Endodermal cell (in vitro differentiated cells): ENCODE data around the gene SIN3B. TPM values are rescaled to one million over a fixed set of nuclear protein-coding genes. Genes with fewer than 3 reads are reported as not detected.

Source experiments
- DNase-seq: peaks from one replicate; pipeline ENCODE4 v3.0.0-alpha.2; 2017
- H3K27ac ChIP-seq: 2 replicates; pipeline ENCODE4 v1.5.1; 2013; ENCODE audit warnings: mild to moderate bottlenecking, low read depth, low read length, moderate library complexity
- H3K27me3 ChIP-seq: 2 replicates; pipeline ENCODE4 v1.6.1; 2013; ENCODE audit warnings: mild to moderate bottlenecking, low read length, moderate library complexity; ENCODE audit not compliant: insufficient read depth, control insufficient read depth, poor library complexity, severe bottlenecking
- H3K36me3 ChIP-seq: 2 replicates; pipeline ENCODE4 v1.7.0; 2013; ENCODE audit warnings: mild to moderate bottlenecking, low read length, moderate library complexity; ENCODE audit not compliant: control insufficient read depth, insufficient read depth
- H3K4me1 ChIP-seq: one replicate; pipeline ENCODE4 v1.7.0; 2013; ENCODE audit warnings: low read length; ENCODE audit not compliant: control insufficient read depth, insufficient read depth
- H3K4me3 ChIP-seq: 2 replicates; pipeline ENCODE4 v1.5.1; 2013; ENCODE audit warnings: mild to moderate bottlenecking, low read length, moderate library complexity
- H3K9ac ChIP-seq: 2 replicates; pipeline ENCODE4 v1.6.1; 2013; ENCODE audit warnings: mild to moderate bottlenecking, low read length, moderate library complexity; ENCODE audit not compliant: poor library complexity, severe bottlenecking; ENCODE audit errors: extremely low read depth
- H3K9me3 ChIP-seq: 2 replicates; pipeline ENCODE4 v1.6.1; 2013; ENCODE audit warnings: mild to moderate bottlenecking, low read length, moderate library complexity; ENCODE audit not compliant: control insufficient read depth
- H3K27ac Mint-ChIP-seq: 2 replicates; pipeline ENCODE4 v1.8.0; 2020; ENCODE audit warnings: mixed read lengths
- H3K27me3 Mint-ChIP-seq: 2 replicates; pipeline ENCODE4 v1.8.0; 2021; ENCODE audit warnings: mild to moderate bottlenecking, mixed read lengths; ENCODE audit not compliant: insufficient read depth
- H3K36me3 Mint-ChIP-seq: 2 replicates; pipeline ENCODE4 v1.8.0; 2020; ENCODE audit warnings: low read depth, mixed read lengths
- H3K4me1 Mint-ChIP-seq: 2 replicates; pipeline ENCODE4 v1.8.0; 2020; ENCODE audit warnings: mixed read lengths
- H3K4me3 Mint-ChIP-seq: 2 replicates; pipeline ENCODE4 v1.8.0; 2020; ENCODE audit warnings: mild to moderate bottlenecking, moderate library complexity, mixed read lengths
- H3K9me3 Mint-ChIP-seq: 2 replicates; pipeline ENCODE4 v1.8.0; 2020; ENCODE audit warnings: mild to moderate bottlenecking, mixed read lengths
- WGBS, 2 experiments: methylation state at CpG; one replicate each; pipeline versions ENCODE4 v1.1.5 to v1.1.7; 2013; ENCODE audit warnings: missing lambda C conversion rate in 2 of 2, mixed read lengths in 1 of 2; ENCODE audit not compliant: insufficient coverage in 1 of 2, insufficient read length in 1 of 2; 5-methylcytosine and 5-hydroxymethylcytosine counted together
- long read RNA-seq, 4 experiments: library from polyadenylated mRNA in 2 of 4; library from RNA in 1 of 4; library from capped mRNA in 1 of 4; stranded (forward) in 3 of 4; unstranded in 1 of 4; transcript quantifications; one replicate each; pipeline ENCODE4 v2.0.0, GENCODE V29; 2020 to 2021; ENCODE audit warnings: inconsistent platforms in 1 of 4
- polyA plus RNA-seq, 2 experiments: library from polyadenylated mRNA; stranded (reverse); fragments of 50-300 nt; gene quantifications; one replicate each; pipeline ENCODE4 v1.2.3, GENCODE V29; 2013
- total RNA-seq, 2 donors: library from RNA; stranded (reverse); fragmentation: NEBNext Ultra II Directional in 1 of 2; extraction: Animal tissue kit (Norgen Biotek cat#: 25700) in 1 of 2; gene quantifications; 2 replicates in 1 of 2; 3 replicates in 1 of 2; pipeline ENCODE4 v1.2.1, GENCODE V29; 2021
- TF ChIP-seq, protein P1 (sequence below): fragments of 200-600 bp; sonication (generic); conservative IDR thresholded peaks from 2 replicates; pipeline ENCODE4 v1.5.0; 2021; ENCODE audit warnings: antibody characterized with exemption, mild to moderate bottlenecking

SIN3B gene
- 10 to 100 TPM; 68.0 to 78.4 TPM for total RNA-seq
- polyA plus RNA-seq (2013, experiment 1 of 2): 52.3 TPM
- 49.2 TPM for polyA plus RNA-seq (2013, experiment 2 of 2)
- long read RNA-seq, experiment 1, full-length matches to known transcripts: 6 of 14 reads
- long read RNA-seq, experiment 1, partial matches to known transcripts: 8 of 14 reads
- long read RNA-seq, experiment 1, other reads (novel, unspliced or antisense): 0 of 14 reads
- long read RNA-seq, experiment 2, full-length matches to known transcripts: 66 of 95 reads
- long read RNA-seq, experiment 2, partial matches to known transcripts: 12 of 95 reads
- long read RNA-seq, experiment 2, other reads (novel, unspliced or antisense): 17 of 95 reads
- long read RNA-seq, experiment 3, transcript SIN3B-209 (8 exons, 2,556 nt): major isoform, 6 of 19 reads
- long read RNA-seq, experiment 3, partial matches to known transcripts: 6 of 19 reads
- long read RNA-seq, experiment 3, other reads (novel, unspliced or antisense): 4 of 19 reads
- long read RNA-seq, experiment 4, partial matches to known transcripts: 0 of 3 reads
- long read RNA-seq, experiment 4, other reads (novel, unspliced or antisense): 3 of 3 reads

DNA sequence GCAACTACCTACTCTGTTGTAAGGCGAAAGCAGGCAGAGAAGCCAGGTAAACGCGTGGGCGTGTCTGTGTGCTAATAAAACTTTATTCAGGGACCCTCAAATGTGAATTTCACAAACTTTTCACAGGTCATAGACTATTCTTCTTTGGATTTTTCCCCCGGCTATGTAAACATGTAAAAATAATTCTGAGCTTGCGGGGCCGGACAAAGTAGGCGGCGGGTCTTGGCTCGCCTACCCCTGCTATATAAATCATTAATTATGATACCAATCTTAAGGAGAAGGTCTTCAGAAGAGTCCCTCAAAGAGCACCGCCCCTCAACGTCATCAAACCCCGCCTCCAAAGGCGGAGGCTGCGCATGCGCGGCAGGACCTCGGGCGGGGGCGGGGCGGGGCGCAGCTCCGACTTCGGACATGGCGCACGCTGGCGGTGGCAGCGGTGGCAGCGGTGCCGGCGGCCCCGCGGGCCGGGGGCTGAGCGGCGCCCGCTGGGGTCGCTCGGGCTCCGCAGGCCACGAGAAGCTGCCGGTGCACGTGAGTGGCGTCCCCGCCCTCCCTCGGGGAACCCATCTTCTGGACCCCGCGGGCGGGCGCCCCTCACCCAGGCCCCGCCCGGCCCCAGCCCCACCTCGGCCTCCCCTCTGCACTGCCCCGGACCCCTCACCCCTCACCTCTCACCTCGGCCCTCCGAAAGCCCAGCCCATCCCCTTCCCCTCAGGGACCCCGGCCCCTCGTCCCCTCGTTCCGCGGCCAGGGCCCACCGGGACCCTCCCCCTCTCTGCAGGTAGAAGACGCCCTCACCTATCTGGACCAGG, at the start of gene SIN3B:
TSS of gene SIN3B (plus strand) at position 389 of the 812 bp plus-strand sequence. CDS start at position 412, 23 bp downstream.
- peak within 1 kb of the TSS; percentile 83 for H3K27ac Mint-ChIP-seq

GRCh38 chr19:16779539-16780163, 49.5 kb upstream of the SIN3B start:
- DNase-seq: no peak
- Histone ChIP-seq H3K4me1 (no peaks in the 10 kb centered on the region), H3K9ac (no peak overlapping the region), H3K4me3 (no peak overlapping the region), H3K9me3 (no peaks in the 10 kb centered on the region), H3K27me3 (no peaks in the 10 kb centered on the region), H3K36me3 (no peaks in the 10 kb centered on the region), H3K27ac (no peak overlapping the region)
- WGBS, 2 experiments: 62 to 75% methylated on average over 2 to 3 of the region's 3 CpGs
- no peak overlapping the region for H3K4me3 Mint-ChIP-seq
- H3K27ac Mint-ChIP-seq: no peak overlapping the region
- no peaks in the 10 kb centered on the region for H3K9me3 Mint-ChIP-seq
- H3K4me1 Mint-ChIP-seq: no peaks in the 10 kb centered on the region
- peaks cover 7% of the 10 kb centered on the region for H3K27me3 Mint-ChIP-seq
- no peaks in the 10 kb centered on the region for H3K36me3 Mint-ChIP-seq
- TF ChIP-seq, protein P1, sequence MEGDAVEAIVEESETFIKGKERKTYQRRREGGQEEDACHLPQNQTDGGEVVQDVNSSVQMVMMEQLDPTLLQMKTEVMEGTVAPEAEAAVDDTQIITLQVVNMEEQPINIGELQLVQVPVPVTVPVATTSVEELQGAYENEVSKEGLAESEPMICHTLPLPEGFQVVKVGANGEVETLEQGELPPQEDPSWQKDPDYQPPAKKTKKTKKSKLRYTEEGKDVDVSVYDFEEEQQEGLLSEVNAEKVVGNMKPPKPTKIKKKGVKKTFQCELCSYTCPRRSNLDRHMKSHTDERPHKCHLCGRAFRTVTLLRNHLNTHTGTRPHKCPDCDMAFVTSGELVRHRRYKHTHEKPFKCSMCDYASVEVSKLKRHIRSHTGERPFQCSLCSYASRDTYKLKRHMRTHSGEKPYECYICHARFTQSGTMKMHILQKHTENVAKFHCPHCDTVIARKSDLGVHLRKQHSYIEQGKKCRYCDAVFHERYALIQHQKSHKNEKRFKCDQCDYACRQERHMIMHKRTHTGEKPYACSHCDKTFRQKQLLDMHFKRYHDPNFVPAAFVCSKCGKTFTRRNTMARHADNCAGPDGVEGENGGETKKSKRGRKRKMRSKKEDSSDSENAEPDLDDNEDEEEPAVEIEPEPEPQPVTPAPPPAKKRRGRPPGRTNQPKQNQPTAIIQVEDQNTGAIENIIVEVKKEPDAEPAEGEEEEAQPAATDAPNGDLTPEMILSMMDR: no peak

More for the DNA sequence above, at the start of gene SIN3B:
- H3K4me1 ChIP-seq: no peaks in the 10 kb centered on the region
- H3K4me3 ChIP-seq: peak within 1 kb of the TSS; percentile 95
- TF ChIP-seq, protein P1: no peak
- H3K27ac ChIP-seq: no peak within 1 kb of the TSS
- peak; percentile 96 for DNase-seq
- Mint-ChIP-seq H3K4me3 (peak within 1 kb of the TSS; percentile 84), H3K9me3 (peaks cover 7% of the 10 kb centered on the region), H3K27me3 (peaks cover 5% of the 10 kb centered on the region), H3K4me1 (peaks cover 21% of the 10 kb centered on the region), H3K36me3 (peaks cover 31% of the 10 kb centered on the region)
- H3K9ac ChIP-seq: peak within 1 kb of the TSS; percentile 68
- H3K9me3 ChIP-seq: no peaks in the 10 kb centered on the region
- H3K36me3 ChIP-seq: peaks cover 24% of the 10 kb centered on the region
- 4 to 75% methylated on average over 2 to 61 of the region's 63 CpGs for WGBS, 2 experiments
- no peaks in the 10 kb centered on the region for H3K27me3 ChIP-seq

- no peak overlapping the region for H3K4me3 Mint-ChIP-seq
- no peak overlapping the region for H3K9ac ChIP-seq
- no peak for DNase-seq
- H3K4me1 Mint-ChIP-seq: no peaks in the 10 kb centered on the region
- H3K27ac Mint-ChIP-seq: no peak overlapping the region
- no peaks in the 10 kb centered on the region for H3K9me3 ChIP-seq
- H3K36me3 ChIP-seq: no peaks in the 10 kb centered on the region
- no peaks in the 10 kb centered on the region for H3K9me3 Mint-ChIP-seq
- 80% methylated on average over 1 of the region's 1 CpG; no CpG with 5 or more reads in 1 of the 2 experiments for WGBS, 2 experiments
- no peaks in the 10 kb centered on the region for H3K4me1 ChIP-seq
- TF ChIP-seq, protein P1: no peak
- H3K27me3 ChIP-seq: no peaks in the 10 kb centered on the region
- H3K36me3 Mint-ChIP-seq: no peaks in the 10 kb centered on the region
- H3K27me3 Mint-ChIP-seq: peaks cover 3% of the 10 kb centered on the region
- no peak overlapping the region for H3K4me3 ChIP-seq
- no peak overlapping the region for H3K27ac ChIP-seq
These were observed 46.5 kb upstream of the SIN3B start for GRCh38 chr19:16782719-16783118.
